Activated B cell treated with CpG ODN at 0.5 μM for 24 hours (primary cell): ENCODE data around the gene DLGAP1. TPM values are rescaled to one million over a fixed set of nuclear protein-coding genes. Genes with fewer than 3 reads are reported as not detected.

ENCODE experiments used
- ATAC-seq: fragments of 200-7000 bp; cut with Tn5 transposase; one replicate; pipeline ENCODE4 v1.10.0; 2021; ENCODE audit warnings: low read depth, mild to moderate bottlenecking, moderate library complexity
- CTCF ChIA-PET: fragments of 350-600 bp; sonication (Branson Sonifier 250); formaldehyde crosslinking; loops from one replicate; lab custom pipeline; 2021; ENCODE audit warnings: antibody characterized with exemption; lab: Charles Lee
- POLR2A ChIA-PET: fragments of 350-600 bp; sonication (Branson Sonifier 250); formaldehyde crosslinking; loops from one replicate; lab custom pipeline; 2021; ENCODE audit warnings: antibody characterized with exemption; lab: Charles Lee
- DNase-seq: peaks from one replicate; pipeline ENCODE4 v3.0.0; 2022
- H3K27ac Mint-ChIP-seq: one replicate; pipeline ENCODE4 v1.8.0; 2020; ENCODE audit warnings: mixed read lengths
- H3K27me3 Mint-ChIP-seq: one replicate; pipeline ENCODE4 v1.8.0; 2021; ENCODE audit warnings: mixed read lengths
- H3K36me3 Mint-ChIP-seq: one replicate; pipeline ENCODE4 v1.8.0; 2021; ENCODE audit warnings: low read depth, mixed read lengths
- H3K4me1 Mint-ChIP-seq: one replicate; pipeline ENCODE4 v1.8.0; 2021; ENCODE audit warnings: mixed read lengths
- H3K4me3 Mint-ChIP-seq: one replicate; pipeline ENCODE4 v1.8.0; 2020; ENCODE audit warnings: mild to moderate bottlenecking, mixed read lengths
- H3K9me3 Mint-ChIP-seq: one replicate; pipeline ENCODE4 v1.8.0; 2020; ENCODE audit warnings: mixed read lengths
- intact Hi-C: fragments of 100-400 bp; cut with micrococcal nuclease; formaldehyde crosslinking; loops from one replicate; pipeline ENCODE4 v1.15.1; 2024
- total RNA-seq: library from RNA; stranded (reverse); gene quantifications from 2 replicates; pipeline ENCODE4 v1.2.3, GENCODE V29; 2022
- TF ChIP-seq, protein P1 (sequence below): fragments of 200-600 bp; IDR thresholded peaks from one replicate; pipeline ENCODE4 v1.8.0; 2022; ENCODE audit warnings: antibody characterized with exemption, mild to moderate bottlenecking

DLGAP1 gene
- total RNA-seq, 1 donor from 2014 or later = 0.18 TPM

DNA sequence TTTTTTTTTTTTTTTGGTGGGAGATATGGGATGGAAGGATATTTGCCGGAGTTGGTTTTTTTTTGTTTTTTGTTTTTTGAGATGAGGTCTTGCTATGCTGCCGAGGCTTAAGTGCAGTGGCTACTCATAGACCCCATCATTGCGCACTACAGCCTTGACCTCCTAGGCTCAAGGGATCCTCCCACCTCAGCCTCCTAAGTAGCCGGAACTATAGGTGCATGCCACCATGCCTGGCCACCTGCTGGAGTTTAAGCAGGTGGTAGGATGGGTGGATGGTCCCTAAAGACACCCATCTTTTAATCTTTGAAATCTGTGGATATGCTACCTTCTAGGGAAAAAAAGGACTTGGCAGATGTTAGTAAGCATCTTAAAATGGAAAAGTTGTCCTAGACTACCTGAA is 835.4 kb downstream of the DLGAP1 start:
- no peaks in the 10 kb centered on the region for H3K9me3 Mint-ChIP-seq
- ChIA-PET CTCF (no interaction called here), POLR2A (no interaction called here)
- peaks cover 10% of the 10 kb centered on the region for H3K4me1 Mint-ChIP-seq
- no peak overlapping the region for H3K4me3 Mint-ChIP-seq
- DNase-seq = no peak
- H3K36me3 Mint-ChIP-seq = no peaks in the 10 kb centered on the region
- no peak overlapping the region for H3K27ac Mint-ChIP-seq
- H3K27me3 Mint-ChIP-seq = peaks cover 2% of the 10 kb centered on the region
- TF ChIP-seq, protein P1, sequence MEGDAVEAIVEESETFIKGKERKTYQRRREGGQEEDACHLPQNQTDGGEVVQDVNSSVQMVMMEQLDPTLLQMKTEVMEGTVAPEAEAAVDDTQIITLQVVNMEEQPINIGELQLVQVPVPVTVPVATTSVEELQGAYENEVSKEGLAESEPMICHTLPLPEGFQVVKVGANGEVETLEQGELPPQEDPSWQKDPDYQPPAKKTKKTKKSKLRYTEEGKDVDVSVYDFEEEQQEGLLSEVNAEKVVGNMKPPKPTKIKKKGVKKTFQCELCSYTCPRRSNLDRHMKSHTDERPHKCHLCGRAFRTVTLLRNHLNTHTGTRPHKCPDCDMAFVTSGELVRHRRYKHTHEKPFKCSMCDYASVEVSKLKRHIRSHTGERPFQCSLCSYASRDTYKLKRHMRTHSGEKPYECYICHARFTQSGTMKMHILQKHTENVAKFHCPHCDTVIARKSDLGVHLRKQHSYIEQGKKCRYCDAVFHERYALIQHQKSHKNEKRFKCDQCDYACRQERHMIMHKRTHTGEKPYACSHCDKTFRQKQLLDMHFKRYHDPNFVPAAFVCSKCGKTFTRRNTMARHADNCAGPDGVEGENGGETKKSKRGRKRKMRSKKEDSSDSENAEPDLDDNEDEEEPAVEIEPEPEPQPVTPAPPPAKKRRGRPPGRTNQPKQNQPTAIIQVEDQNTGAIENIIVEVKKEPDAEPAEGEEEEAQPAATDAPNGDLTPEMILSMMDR = no peak
- intact Hi-C loops = no loop called here
- ATAC-seq = no peak

DNA sequence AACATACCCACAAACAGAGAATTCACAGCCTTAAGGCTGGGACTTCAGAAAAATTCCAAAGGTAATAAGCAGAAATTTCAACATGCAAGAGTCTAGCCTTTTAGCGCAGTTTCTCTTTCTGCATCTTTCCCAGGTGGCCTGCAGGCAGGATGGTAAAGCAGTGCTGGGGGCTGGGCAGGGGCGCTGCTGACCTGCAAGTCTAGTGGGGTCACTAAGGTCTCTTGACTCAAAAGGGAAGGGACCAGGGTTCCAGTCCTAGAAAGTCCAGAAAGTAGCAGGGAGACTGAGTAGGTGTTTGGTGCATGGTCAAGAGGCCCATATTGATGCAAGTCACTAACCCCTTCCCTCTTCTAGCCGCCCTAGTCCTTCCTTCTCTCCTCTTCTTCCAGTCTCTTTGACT is 835.9 kb downstream of the DLGAP1 start:
- no peaks in the 10 kb centered on the region for H3K9me3 Mint-ChIP-seq

DNA sequence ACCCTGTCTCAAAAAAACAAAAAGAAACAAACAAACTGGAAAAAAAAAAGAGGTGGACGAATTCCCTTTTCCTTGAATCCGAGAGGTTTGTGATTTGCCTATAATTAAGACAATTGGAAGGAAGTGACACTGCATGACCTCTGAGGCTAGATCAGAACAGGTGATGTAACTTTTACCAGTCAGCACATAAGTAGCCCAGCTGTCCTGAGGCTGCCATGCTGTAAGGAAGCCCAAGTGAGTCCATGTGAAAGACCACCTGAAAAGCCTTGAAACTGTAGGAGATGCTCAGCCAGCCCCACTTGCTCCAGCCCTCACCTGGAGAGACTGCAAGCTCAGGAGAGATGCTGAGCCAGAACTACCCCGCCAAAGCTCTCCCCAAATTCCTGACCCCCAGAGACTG is 838.4 kb downstream of the DLGAP1 start:
- Mint-ChIP-seq H3K4me3 (no peak overlapping the region), H3K9me3 (no peaks in the 10 kb centered on the region), H3K36me3 (no peaks in the 10 kb centered on the region), H3K27ac (no peak overlapping the region), H3K27me3 (no peaks in the 10 kb centered on the region), H3K4me1 (no peaks in the 10 kb centered on the region)
- no peak for ATAC-seq
- POLR2A ChIA-PET = interaction anchor here (0.7 kb wide), 1 partner anchor 623 kb away, joined by 3 read pairs; no protein-coding TSS in a partner anchor
- TF ChIP-seq, protein P1 = no peak
- DNase-seq = no peak
- CTCF ChIA-PET = no interaction called here
- intact Hi-C loops = no loop called here

More for the DNA sequence above, 835.9 kb downstream of the DLGAP1 start:
- ChIA-PET CTCF (no interaction called here), POLR2A (no interaction called here)
- Mint-ChIP-seq H3K27ac (no peak overlapping the region), H3K4me3 (no peak overlapping the region), H3K36me3 (no peaks in the 10 kb centered on the region), H3K27me3 (peaks cover 2% of the 10 kb centered on the region), H3K4me1 (peaks cover 4% of the 10 kb centered on the region)
- intact Hi-C loops = no loop called here
- ATAC-seq = no peak
- no peak for DNase-seq
- TF ChIP-seq, protein P1 = no peak

DNA sequence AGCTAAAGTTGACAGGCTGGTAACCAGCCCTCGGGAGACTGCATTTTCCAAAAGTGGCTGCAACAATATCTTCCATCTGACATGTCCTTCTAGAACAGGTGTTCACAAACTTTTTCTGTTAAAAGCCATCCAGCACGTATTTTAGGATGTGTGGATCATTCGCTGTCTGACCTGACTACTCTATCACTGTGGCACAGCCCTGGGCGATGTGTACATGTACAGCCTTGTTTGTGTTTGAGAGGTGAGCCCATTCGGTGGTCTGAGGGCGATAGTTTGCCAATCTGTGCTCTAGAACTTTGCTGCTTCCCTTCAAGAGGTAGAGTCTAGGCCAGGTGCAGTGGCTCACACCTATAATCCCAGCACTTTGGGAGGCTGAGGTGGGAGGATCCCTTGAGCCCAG is 839.0 kb downstream of the DLGAP1 start:
- peaks cover 3% of the 10 kb centered on the region for H3K4me1 Mint-ChIP-seq
- DNase-seq = no peak
- H3K4me3 Mint-ChIP-seq = no peak overlapping the region
- no peaks in the 10 kb centered on the region for H3K9me3 Mint-ChIP-seq
- ATAC-seq = no peak
- ChIA-PET POLR2A (interaction anchor here (0.7 kb wide), 1 partner anchor 622 kb away, joined by 3 read pairs; no protein-coding TSS in a partner anchor), CTCF (no interaction called here)
- TF ChIP-seq, protein P1 = no peak
- H3K27ac Mint-ChIP-seq = no peak overlapping the region
- H3K27me3 Mint-ChIP-seq = no peaks in the 10 kb centered on the region
- H3K36me3 Mint-ChIP-seq = no peaks in the 10 kb centered on the region
- intact Hi-C loops = no loop called here

DNA sequence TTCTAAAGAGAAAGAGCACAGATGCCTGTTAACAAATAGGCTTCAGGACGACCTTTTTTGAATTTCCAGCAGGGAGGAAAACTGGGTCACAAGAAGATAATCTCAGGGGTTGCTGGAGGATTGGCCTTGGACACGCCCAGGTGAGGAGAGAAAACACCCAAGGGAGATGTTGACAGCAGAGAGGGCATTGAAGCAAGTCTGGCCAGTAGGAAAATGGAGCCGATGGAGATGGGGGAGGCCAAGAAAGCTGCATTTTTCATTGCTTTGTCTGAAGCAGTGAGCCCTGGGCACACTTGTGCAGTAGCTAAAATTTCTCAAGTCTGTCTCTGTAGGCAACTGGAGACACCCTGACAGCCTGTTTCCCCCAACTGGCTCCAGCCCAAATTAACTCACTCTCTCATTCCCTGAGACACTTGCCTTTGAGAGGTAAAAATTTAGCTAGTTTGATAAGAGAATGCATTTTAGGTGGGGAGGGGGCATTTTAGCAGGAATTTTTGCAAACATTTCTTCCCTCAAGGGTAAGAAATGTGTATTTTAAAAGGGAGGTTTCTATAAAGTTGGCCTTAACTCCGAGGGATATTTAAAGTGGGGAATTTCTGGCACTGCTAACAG is 839.6 kb downstream of the DLGAP1 start:
- no peaks in the 10 kb centered on the region for H3K36me3 Mint-ChIP-seq
- no peaks in the 10 kb centered on the region for H3K9me3 Mint-ChIP-seq
- peaks cover 3% of the 10 kb centered on the region for H3K4me1 Mint-ChIP-seq
- POLR2A ChIA-PET = no interaction called here
- CTCF ChIA-PET = no interaction called here
- H3K4me3 Mint-ChIP-seq = no peak overlapping the region
- H3K27ac Mint-ChIP-seq = no peak overlapping the region
- DNase-seq (no peak), ATAC-seq (no peak)
- TF ChIP-seq, protein P1 = no peak
- H3K27me3 Mint-ChIP-seq = no peaks in the 10 kb centered on the region
- intact Hi-C loops = no loop called here
